DMS153 treated with DMSO at 0.1 percent for 48 hours (cell line): ENCODE data around the gene SORCS3.

Experiments used
- DNase-seq: peaks from one replicate; lab custom pipeline; 2025; ENCODE audit not compliant: unreplicated experiment; lab: John Stamatoyannopoulos, UW

Gene SORCS3

DNA sequence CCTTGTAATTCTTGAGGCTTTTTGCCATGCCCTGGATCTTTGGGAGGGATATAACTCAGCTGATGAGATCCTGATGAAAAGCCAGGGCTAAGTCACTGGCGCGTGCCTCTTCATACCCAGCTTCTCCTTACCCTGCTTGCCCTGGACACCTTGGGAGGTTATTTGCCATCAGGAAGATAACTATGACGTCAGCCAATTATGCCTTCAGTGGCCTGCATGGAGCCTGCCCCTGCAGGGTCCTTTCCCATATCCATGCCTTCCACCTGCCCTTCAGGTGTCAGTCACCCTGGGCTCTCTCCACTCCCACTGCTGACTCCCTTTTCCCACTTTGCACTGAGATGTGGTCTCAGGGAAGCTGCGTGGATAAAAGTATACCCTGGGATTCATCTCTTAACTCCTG lies 520.1 kb downstream of the SORCS3 start:
- DNase-seq = no peak

DNA sequence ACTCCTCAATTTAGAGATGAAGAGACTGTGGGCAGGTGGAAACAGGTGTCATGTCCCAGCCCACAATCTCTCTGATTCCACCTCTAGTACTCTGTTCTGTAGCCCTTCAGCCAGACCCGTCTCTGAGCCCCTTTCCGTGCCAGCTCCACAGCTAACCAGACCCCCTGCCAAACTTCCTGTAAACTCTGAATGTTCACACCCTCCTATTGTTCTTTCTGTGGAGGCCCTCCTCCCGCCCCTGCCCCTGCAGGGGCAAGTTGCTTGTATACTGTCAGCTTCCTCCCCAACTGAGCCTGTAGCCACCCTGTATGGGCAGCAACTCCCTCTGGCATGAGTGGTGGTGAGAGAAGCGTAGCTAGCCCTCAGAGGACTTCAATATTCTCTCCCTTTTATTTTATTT lies 520.7 kb downstream of the SORCS3 start:
- DNase-seq = no peak

DNA sequence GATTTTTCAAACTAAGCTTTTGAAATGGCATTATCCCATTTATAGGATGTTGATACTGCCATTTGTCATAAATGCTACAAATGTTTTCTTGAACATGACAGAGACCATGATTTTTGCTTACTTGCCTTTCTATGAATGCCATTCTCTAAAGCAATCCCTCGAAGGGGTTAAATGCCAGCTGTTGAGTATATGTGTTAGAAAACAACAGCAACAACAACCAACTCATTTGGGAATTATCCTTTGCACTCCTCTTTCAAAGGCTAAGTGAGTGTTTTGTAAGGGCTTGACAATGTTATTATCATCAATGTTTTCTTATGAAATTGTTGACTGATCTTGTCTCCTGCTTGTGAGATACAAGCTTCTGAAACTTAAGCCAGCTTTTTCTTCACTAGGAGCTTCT lies 529.4 kb downstream of the SORCS3 start:
- no peak for DNase-seq

DNA sequence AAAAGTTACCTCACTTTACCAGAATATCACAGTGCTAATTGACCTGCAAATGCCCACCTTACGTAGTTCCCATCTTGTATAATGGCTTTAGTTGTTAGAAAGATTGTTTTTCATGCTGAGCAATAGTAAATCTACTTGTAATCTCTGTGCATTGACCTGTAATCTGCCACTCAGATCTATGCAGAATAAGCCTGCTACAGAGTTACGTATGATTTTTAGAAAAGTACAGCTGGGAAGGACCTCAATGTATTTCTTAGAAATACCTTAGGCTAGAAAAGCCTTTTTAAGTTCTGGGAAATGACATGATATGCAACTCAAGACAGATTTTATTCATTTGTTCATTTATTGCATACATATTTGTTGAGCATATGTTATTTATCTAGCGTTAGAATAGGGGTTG lies 530.9 kb downstream of the SORCS3 start:
- no peak for DNase-seq

DNA sequence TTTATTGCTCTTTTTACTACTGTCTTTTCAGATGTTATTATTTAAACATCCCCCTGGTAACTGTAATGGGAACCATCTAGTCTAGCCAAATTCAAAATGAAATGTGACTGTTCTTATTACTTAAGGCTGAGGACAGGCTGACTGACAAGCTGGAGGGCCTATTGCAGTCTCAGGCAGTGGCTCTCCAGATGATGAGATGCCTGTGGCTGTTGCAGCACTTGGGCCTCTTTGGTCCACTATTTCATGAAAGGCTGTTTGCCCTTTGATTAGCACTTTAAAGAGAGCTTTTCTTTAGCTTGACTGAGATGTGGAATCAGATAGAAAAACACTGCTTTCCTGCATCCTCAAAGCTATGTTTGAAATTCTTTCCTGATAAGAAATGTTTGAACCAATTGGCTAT lies 540.5 kb downstream of the SORCS3 start:
- no peak for DNase-seq

DNA sequence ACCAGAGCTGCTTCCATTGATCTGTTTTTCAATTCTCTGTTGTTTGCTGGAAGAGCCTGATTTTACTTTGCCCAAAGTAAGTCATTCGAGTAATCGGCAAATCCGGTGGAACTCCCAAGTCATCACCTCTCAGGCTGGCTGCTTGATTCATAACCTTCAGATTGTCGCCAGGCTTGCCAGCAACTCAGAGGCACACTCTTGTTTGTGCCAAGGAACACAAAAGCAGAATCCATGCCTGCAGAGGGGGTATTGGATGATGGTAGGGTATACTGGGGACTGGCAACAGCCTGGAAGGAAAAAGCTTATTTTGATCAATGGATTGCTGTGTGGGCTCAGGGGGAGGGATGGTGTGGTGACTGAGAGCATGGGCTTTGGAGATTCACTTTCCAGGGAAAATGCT lies 542.4 kb downstream of the SORCS3 start:
- DNase-seq = no peak

DNA sequence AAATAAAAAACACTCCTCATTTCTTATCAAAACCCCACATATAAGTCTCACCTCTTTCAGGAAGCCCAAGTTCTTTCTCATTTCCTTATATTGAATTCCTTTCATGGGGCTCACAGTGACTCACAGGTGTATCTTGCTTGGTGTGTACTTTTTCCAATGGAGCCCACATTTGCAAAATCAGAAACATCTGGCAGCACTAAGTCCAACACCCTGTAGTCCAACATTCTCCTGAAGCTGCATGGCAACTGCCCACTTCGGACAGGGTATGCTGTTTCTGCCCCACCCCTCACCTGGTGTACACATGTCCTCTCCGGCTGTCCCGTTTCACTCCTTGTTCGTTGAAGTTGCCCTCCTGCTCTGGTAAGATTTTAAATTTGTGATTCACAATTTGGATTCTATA lies 544.1 kb downstream of the SORCS3 start:
- no peak for DNase-seq

DNA sequence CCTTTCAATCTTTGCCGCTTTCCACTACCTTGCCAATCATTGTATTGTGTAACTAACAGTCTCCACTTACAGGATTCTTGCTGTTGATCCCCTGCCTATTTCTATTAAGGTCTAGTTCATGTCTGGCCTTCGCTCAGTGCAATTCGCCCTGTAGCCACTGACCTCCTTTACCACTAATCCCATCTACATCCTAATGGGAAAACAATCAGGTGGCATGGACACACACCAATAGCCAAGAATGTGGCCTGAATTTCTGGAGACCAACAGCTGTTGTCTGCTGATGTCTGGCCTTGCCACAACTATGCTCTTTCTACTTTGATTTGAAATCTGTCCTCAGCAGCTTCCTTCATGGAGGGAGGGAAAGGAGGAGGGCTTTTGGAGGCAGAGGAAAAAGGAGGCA lies 546.2 kb downstream of the SORCS3 start:
- no peak for DNase-seq

DNA sequence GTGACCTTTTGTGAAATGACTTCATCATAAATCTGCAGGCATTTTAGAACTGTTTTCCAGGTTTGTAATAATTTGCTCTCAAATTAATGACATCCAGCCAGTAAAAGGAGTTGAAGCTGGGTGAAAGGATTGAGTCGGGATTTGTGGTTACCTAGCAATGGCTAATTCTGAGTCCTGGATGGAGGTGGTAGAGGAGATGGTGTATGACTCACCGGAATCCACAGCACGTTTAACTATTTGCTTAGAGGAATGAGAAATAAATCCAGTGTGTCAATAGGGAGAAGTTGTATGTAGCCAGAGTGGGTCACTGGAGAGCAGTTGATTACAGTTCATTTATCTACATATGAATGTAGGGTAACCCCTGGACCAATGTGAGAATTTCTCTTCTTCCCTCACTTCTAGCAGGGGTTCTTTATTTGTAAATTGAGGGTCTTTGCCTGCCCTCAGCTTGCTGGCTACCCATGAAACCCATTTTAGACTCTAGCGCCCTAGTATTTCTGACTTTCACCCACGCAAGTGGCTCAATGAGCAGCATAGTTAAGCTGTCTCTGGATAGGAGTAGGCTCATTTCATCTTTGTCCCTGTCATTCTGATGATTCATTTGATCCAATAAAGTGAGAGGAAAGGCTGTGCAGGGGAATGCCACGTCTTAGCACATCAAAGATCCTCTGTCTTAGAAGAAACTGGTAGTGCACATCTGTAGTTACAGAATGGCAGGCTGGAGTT lies 547.8 kb downstream of the SORCS3 start:
- DNase-seq = no peak

DNA sequence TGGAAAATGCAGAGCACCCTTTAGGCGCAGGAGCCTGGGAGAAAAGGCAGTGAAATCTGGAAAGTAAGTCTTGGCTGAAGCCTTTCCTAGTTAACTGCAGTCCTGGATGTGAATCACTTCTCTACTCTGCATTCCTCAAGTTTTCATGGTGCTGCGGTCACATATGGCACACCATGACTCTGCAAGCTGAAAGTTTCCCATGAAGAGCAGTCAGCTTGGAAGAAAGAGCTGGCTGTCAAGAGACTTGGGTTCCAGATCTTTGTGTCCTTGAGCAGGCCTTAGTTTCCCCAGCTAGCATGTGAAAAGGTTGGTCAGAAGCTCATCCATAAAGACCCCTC lies 548.3 kb downstream of the SORCS3 start:
- no peak for DNase-seq

DNA sequence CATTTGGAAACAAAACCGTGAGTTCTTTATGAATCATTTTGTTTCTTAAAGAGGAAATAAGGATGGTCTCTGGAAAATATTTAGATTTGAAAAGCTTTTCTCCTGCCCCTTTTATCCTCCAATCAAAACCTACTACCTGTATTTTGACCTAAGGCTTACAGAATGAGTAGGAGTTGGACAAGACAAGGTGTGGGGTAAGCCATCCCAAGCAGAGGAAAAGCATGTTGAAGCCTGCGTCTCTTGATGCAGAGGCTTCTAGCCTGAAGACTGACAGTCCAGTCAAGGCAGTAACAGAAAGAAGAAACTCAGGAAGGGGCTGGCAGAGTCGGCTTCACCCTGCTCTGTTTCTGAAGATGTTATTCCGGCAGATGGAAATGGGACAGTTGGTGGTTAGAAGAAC lies 551.1 kb downstream of the SORCS3 start:
- no peak for DNase-seq

DNA sequence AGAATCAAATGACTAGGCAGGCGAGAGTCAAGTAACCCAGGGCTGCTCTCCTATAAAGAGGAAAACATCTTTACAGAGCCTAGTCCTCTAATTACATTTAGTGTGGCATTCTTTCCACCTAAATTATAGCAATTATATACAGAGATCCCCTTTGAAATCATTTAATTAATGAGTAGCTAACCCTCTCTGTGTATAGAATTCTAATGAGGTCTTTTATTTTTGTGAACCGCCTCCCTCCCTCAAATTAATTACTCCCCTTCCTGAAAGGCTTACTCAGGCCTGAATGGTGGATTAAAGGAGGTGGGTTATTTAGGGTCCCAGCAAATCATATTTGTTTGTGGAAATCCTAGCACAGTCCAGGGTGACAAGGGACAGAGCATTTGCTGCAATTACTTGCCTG lies 551.8 kb downstream of the SORCS3 start:
- DNase-seq = no peak

DNA sequence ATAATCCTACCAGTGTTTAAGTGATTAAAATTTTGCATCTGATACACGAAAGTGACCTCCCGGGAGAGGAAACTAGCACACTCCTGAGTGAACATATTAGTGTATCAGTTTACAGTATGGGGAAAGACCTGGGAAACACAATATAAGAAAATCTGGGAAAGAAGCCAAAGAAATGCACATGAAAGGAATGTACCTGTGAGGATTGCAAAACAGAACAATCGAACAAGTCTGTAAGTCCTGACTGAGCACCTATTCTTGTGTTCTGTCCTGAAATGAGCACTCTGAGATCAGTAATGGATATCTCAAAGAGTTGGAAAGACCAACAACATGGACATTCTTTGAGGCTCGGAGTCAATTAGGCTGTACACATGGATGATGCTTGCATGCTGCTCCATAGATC lies 554.7 kb downstream of the SORCS3 start:
- no peak for DNase-seq

DNA sequence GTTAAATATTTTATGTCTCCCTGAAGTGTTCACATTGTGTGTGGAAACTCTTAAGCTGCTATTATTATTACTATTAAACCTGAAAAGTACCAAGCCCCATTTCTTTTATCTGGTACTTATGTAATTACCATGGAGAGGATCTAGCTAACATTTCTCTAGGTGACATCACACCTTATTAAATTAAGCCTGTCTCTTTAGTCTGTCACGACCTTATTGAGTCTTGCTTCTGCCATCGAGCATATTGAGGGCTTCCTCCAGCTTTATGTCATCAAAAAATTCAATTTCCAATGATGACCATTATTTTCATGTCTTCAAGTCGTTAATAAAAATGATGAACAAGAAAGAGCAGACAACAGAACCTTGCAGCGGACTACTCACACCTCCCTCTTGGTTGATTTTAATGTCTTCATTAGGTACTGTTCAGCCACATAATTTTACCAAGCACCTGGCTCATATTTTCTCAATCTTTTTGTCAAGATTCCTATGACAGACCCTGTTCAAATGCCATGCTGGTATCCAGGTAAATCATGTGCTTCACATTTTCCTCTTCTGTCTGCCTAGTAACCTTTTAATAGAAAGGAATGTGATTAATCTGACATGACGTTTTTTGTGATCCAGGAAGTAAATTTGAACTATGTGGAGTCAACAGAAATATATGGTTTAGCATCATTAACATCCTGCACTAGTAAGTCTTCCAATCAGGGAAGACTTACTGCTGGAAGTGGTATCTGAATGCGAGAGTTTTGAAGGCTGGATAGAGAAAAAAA lies 556.7 kb downstream of the SORCS3 start:
- no peak for DNase-seq

DNA sequence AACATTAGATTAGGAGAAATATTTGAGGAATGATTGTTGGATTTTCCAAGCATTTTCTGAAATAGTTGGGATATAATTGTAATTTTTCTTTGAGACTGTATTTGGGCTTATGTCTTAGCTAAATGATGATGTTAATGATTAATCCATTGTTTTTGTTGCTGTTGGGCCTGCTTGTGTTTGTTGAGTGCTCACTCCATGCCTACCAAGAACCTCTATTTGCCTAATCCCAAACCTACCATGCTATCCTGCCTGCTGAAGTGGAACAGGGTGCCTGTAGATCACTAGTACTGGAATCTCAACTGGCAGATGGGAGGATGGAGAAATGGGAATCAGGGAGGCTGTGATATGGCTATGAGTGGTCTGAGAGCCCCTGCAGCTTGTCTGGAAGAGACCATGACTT lies 565.5 kb downstream of the SORCS3 start:
- DNase-seq = no peak

DNA sequence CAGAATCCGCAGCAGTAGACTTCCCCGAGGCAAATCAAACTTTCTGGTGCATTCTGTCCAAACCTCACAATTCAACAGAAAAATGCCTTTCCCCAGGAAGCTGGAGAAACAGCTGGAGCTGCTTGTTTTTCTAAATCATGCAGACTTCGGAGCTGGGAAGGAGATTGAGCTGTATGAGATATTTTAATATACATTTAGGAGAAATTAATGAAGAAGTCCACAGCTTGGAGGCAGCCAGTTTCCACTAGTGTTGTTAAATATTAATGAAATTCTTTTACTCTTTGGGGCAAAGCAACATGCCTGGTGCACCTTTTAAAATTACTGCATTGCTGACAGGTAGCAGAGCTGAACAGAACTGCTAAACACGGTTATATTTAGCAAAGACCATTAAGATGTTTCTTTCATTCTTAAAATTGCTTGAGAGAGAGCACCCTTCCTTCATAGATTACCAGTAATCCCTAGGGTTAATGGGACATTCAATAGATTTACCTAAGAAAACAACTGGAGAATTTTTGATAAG lies 566.4 kb downstream of the SORCS3 start:
- DNase-seq = no peak

DNA sequence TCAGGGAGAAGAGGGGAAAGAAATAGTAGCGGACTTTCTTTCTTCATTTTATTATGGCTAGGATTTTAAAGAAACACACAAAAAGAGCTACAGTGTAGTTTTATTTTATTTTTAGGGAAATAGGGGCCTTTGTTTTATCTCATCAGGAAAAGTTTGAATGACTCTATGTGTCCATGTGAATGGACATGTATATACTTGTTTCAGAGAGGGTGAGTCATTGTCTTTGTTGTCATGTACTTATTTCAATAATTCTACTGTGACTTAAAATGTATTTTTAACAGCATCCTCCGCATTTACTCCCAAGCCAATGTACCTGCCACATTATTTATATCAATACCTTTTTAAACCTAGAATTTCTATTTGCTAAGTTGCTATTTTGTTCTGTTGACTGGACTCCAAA lies 569.5 kb downstream of the SORCS3 start:
- no peak for DNase-seq

DNA sequence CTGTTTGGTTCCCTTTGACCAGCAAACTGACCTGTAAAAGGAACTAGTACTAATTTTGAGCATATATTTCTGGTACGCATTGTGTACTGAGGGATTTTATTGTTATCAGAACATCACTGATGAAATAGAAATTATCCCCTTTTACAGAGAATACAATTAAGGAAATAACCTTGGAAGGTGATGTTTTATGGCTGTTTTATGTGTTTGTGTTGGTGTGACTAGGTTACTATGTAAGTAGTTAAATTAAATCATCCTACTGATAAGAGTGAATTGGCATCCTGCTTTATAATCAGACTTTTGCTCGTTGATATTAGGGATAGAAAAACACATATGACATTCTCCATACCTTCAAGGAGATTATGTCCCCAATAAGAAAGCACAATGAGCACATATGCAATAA lies 596.6 kb downstream of the SORCS3 start:
- DNase-seq = no peak

DNA sequence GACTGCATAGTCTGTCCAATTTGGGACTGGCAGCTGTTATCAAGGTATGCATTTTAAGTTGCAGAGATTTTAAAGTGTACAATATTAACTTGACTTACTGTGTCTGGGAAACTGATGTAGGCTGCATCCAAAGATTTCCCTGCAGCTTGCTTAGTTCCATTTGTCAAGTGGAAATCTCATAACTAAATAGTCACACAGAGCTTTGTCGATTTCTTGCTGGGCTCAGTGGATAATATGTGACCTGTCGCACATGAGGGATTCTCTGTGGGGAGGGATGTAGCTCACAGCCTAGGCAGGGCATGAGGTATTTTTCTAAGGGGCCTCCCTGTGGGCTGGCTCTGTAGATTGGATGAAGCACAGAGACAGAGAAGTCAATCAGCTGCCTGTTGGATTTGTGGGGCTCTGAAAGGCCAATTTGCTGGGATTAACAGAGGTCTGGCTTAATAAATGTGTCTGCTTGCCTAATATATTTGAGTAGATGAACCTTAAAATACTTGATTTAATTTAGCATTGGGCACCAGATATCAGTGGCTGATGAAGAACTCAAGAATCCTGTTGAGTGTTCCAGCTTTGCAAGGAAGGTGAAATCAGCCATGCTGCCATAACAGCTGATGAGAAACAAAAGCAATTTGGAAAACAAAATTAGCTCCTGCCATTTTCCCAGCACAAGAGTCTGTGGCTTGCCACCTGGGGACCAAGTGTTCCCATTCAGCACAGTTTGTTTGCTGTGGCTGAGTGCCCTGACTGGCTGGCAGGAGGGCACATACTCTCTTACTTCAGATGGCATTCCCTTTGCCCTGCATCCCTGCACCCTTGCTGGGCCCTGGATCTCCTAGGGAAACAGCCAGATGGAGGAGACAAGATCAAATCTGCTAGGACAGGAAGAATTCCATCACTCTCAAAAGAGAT lies 598.5 kb downstream of the SORCS3 start:
- DNase-seq = no peak

DNA sequence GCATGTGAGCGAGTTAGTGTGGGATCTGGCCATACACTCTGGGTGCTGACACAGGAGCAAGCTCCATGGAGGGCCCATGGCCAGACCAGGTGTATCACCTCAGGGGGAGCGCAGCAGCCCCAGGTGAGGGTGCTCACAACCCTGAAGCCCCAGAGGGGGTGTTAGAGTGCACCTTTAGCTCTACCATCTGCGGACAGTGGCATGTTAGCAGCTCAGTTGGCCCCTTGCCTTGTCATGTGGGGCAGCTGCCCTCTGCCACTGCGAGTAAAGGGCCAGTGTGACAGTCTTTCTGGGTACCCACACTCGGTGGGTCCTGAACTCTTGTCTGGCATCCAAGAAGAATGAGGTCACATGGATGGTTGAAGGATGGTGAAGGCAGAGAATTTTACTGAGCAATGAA lies 600.2 kb downstream of the SORCS3 start:
- no peak for DNase-seq

DNA sequence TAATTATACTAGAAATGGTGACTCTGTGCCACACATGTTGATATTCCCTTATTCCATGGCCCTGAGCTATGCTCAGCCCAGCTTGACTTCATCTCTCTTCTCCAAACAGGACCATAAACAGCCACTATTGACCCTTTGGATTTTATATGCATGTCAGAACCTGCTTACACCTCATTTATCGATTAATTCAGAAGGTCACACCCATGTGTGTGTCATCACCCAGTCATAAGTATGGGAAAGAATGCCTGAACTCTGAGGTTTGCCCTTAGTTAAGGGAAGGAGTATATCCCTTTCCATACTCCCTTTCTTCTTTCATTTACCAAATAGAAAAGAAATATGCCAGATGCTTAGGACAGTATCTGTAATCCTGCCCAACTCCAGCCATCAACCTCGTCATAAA lies 602.3 kb downstream of the SORCS3 start:
- no peak for DNase-seq

DNA sequence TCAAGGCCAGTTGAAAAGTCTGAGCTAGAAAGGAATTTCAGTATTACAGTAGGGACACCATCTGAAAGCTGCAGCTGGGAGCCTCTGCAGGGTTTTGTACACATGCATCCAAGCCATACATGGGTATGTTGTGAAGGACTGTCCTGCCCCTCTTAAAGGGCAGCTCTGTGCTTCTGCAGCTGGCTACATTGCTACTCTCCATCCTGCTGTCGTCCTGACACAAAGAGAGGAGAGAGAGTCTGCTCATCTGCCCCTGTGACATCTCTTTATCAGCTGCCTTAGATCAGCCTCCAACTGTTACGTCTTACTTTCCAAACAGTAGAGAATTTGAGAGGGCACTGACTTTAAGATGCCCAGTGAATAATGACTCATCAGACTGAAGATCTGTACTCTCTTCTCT lies 602.7 kb downstream of the SORCS3 start:
- DNase-seq = no peak
